HepG2 (cell line): ENCODE measurements around the gene SOWAHA. TPM values are rescaled to one million over a fixed set of nuclear protein-coding genes. Genes with fewer than 3 reads are reported as not detected.
A peak's percentile ranks its signal among the peaks of the same experiment; 100 is the strongest.

ENCODE experiments used
- ATAC-seq: fragments of 200-7000 bp; cut with Tn5 transposase; 3 replicates; pipeline ENCODE4 v1.9.1; 2020; ENCODE audit warnings: mild to moderate bottlenecking, moderate library complexity
- BruUV-seq: library from RNA; stranded (reverse); fragments of 400-500 nt; replicated peaks from 2 replicates; lab custom pipeline; 2021; lab: Mats Ljungman, UMichigan
- CTCF ChIA-PET: fragments of 300-600 bp; formaldehyde crosslinking; extraction: SDS; loops from one replicate; lab custom pipeline; 2021; ENCODE audit warnings: low total read pairs, inconsistent platforms, low intra/inter-chr PET ratio; lab: Yijun Ruan, JAX
- POLR2A ChIA-PET: fragments of 350-600 bp; sonication (Branson Sonifier 250); formaldehyde crosslinking; loops from one replicate; lab custom pipeline; 2020; ENCODE audit warnings: antibody characterized with exemption, inconsistent platforms; lab: Yijun Ruan, JAX
- DNase-seq: peaks from one replicate; pipeline ENCODE4 v3.0.0-alpha.2; 2015; ENCODE audit warnings: low spot score
- FAIRE-seq: peaks from 3 replicates; lab custom pipeline; 2011; peaks lifted over from hg19 to GRCh38; lab: Jason Lieb, UNC
- H2AFZ ChIP-seq: one replicate; pipeline ENCODE4 v1.6.1; 2011; ENCODE audit warnings: low read length, inconsistent platforms
- H3K27ac ChIP-seq: fragments of 300-600 bp; 3 replicates; pipeline ENCODE4 v1.8.0; 2011; ENCODE audit warnings: mixed run types, mild to moderate bottlenecking, mixed read lengths, low read length, inconsistent platforms; ENCODE audit not compliant: insufficient read depth; ENCODE audit errors: extremely low read length
- H3K27me3 ChIP-seq, 2 experiments: fragments of 200-600 bp in 1 of 2; 2 replicates in 1 of 2; 3 replicates in 1 of 2; pipeline versions ENCODE4 v1.6.0 to v1.8.0; 2011; ENCODE audit warnings: low read length in 2 of 2, mild to moderate bottlenecking in 2 of 2, moderate library complexity in 2 of 2, inconsistent platforms in 1 of 2; ENCODE audit not compliant: insufficient read depth in 2 of 2, control insufficient read depth in 1 of 2
- H3K36me3 ChIP-seq, 2 experiments: fragments of 200-600 bp in 1 of 2; replicated peaks in 1 of 2; 2 replicates in 1 of 2; 3 replicates in 1 of 2; pipeline versions ENCODE4 v1.5.1 to v1.8.0; 2011; ENCODE audit warnings: low read length in 2 of 2, inconsistent platforms in 1 of 2; ENCODE audit not compliant: insufficient read depth in 2 of 2, control insufficient read depth in 1 of 2
- H3K4me1 ChIP-seq: 2 replicates; pipeline ENCODE4 v1.5.1; 2012; ENCODE audit warnings: low read length, inconsistent platforms; ENCODE audit not compliant: insufficient read depth
- H3K4me2 ChIP-seq: 2 replicates; pipeline ENCODE4 v1.6.0; 2011; ENCODE audit warnings: low read depth, low read length, inconsistent platforms
- H3K4me3 ChIP-seq, 3 experiments: fragments of 200-600 bp in 1 of 3; sonication (generic), shearing (Covaris generic) in 1 of 3; replicated peaks in 1 of 3; 2 replicates each; pipeline ENCODE4 v1.5.1; 2011 to 2016; ENCODE audit warnings: low read length in 3 of 3, inconsistent platforms in 2 of 3, low read depth in 2 of 3, mild to moderate bottlenecking in 2 of 3, control low read depth in 1 of 3, mixed read lengths in 1 of 3; ENCODE audit not compliant: insufficient read depth in 1 of 3
- H3K79me2 ChIP-seq: one replicate; pipeline ENCODE4 v1.6.1; 2011; ENCODE audit warnings: low read length, inconsistent platforms; ENCODE audit not compliant: insufficient read depth
- H3K9ac ChIP-seq: 2 replicates; pipeline ENCODE4 v1.6.0; 2011; ENCODE audit warnings: mild to moderate bottlenecking, low read depth, low read length, inconsistent platforms; ENCODE audit not compliant: insufficient read depth
- H3K9me3 ChIP-seq: 2 replicates; pipeline ENCODE4 v1.5.1; 2012; ENCODE audit warnings: mild to moderate bottlenecking, low read length
- H4K20me1 ChIP-seq: 2 replicates; pipeline ENCODE4 v1.6.0; 2011; ENCODE audit warnings: inconsistent platforms, mild to moderate bottlenecking, low read length, moderate library complexity; ENCODE audit not compliant: insufficient read depth
- ATF7 ChIP-seq, 2 experiments: fragments of 450-650 bp in 1 of 2; sonication (generic) in 1 of 2; formaldehyde crosslinking in 1 of 2; IDR thresholded peaks; 2 replicates each; pipeline versions ENCODE4 v1.4.0 to v1.6.1; 2016 to 2020; ENCODE audit warnings: antibody characterized with exemption in 1 of 2, mild to moderate bottlenecking in 1 of 2, missing genetic modification reagents in 1 of 2
- CREM ChIP-seq, 2 experiments: sonication (generic) in 1 of 2; formaldehyde crosslinking in 1 of 2; IDR thresholded peaks; 2 replicates each; pipeline versions ENCODE4 v1.4.0 to v1.6.1; 2016 to 2020; ENCODE audit warnings: antibody characterized with exemption in 1 of 2, mild to moderate bottlenecking in 1 of 2, missing genetic modification reagents in 1 of 2
- ELF3 ChIP-seq: IDR thresholded peaks from 2 replicates; pipeline ENCODE4 v1.6.1; 2016; ENCODE audit warnings: missing genetic modification reagents, missing compliant biosample characterization
- FOXA1 ChIP-seq, 2 experiments: fragments of 450-650 bp in 1 of 2; sonication (generic) in 1 of 2; formaldehyde crosslinking in 1 of 2; IDR thresholded peaks; 2 replicates each; pipeline versions ENCODE4 v1.4.0 to v1.6.1; 2016 to 2020; ENCODE audit warnings: missing genetic modification reagents in 1 of 2
- FOXP1 ChIP-seq, 2 experiments: fragments of 450-650 bp in 1 of 2; IDR thresholded peaks; 2 replicates each; pipeline ENCODE4 v1.6.1; 2017 to 2018; ENCODE audit warnings: antibody characterized with exemption in 1 of 2
- GATAD2A ChIP-seq: IDR thresholded peaks from 2 replicates; pipeline ENCODE4 v1.6.1; 2016
- IKZF5 ChIP-seq: IDR thresholded peaks from 2 replicates; pipeline ENCODE4 v1.6.1; 2018; ENCODE audit warnings: missing genetic modification reagents, mild to moderate bottlenecking, missing compliant biosample characterization
- KLF13 ChIP-seq: sonication (generic); formaldehyde crosslinking; IDR thresholded peaks from 2 replicates; pipeline ENCODE4 v1.4.0; 2020; ENCODE audit warnings: mild to moderate bottlenecking, missing genetic modification reagents
- MAZ ChIP-seq, 2 experiments: sonication (generic) in 1 of 2; formaldehyde crosslinking in 1 of 2; IDR thresholded peaks; 2 replicates each; pipeline versions ENCODE4 v1.5.0 to v1.6.1; 2012 to 2020; ENCODE audit warnings: low read depth in 2 of 2, mild to moderate bottlenecking in 2 of 2, borderline replicate concordance in 1 of 2, improper control_type of control experiment in 1 of 2, low read length in 1 of 2, missing genetic modification reagents in 1 of 2, moderate library complexity in 1 of 2
- MED1 ChIP-seq: sonication (generic); formaldehyde crosslinking; IDR thresholded peaks from 2 replicates; pipeline ENCODE4 v1.4.0; 2020; ENCODE audit warnings: missing genetic modification reagents
- NCOA5 ChIP-seq: sonication (generic); formaldehyde crosslinking; IDR thresholded peaks from 2 replicates; pipeline ENCODE4 v1.4.0; 2020; ENCODE audit warnings: missing genetic modification reagents
- NFIC ChIP-seq: IDR thresholded peaks from 2 replicates; pipeline ENCODE4 v1.6.1; 2012; ENCODE audit warnings: mild to moderate bottlenecking, low read length, inconsistent platforms
- REL ChIP-seq: sonication (generic); formaldehyde crosslinking; conservative IDR thresholded peaks from 2 replicates; pipeline ENCODE4 v1.8.0; 2022; ENCODE audit warnings: mild to moderate bottlenecking, missing genetic modification reagents, moderate library complexity
- SAP130 ChIP-seq: IDR thresholded peaks from 2 replicates; pipeline ENCODE4 v1.6.1; 2016; ENCODE audit warnings: low read depth
- SOX13 ChIP-seq, 3 experiments: fragments of 450-650 bp in 1 of 3; sonication (generic) in 1 of 3; formaldehyde crosslinking in 1 of 3; IDR thresholded peaks in 2 of 3; conservative IDR thresholded peaks in 1 of 3; 2 replicates each; pipeline versions ENCODE4 v1.5.0 to v1.6.1; 2016 to 2020; ENCODE audit warnings: antibody characterized with exemption in 1 of 3, mild to moderate bottlenecking in 1 of 3, missing compliant biosample characterization in 1 of 3, missing genetic modification reagents in 1 of 3, moderate library complexity in 1 of 3
- TCF7 ChIP-seq: sonication (generic); IDR thresholded peaks from 2 replicates; pipeline ENCODE4 v1.6.1; 2016; ENCODE audit warnings: antibody characterized with exemption, low read depth
- WGBS: methylation state at CpG from one replicate; pipeline ENCODE4 v1.1.6; 2017; ENCODE audit warnings: low lambda C conversion rate; 5-methylcytosine and 5-hydroxymethylcytosine counted together
- in situ Hi-C: cut with HindIII; loops from 2 replicates; pipeline ENCODE4 v1.10.0; 2017; ENCODE audit warnings: low pct_unique_long_range_greater_than_20kb; ENCODE audit not compliant: extremely low pct_ligation_motif_present
- intact Hi-C: fragments of 100-400 bp; cut with micrococcal nuclease; formaldehyde crosslinking; loops from one replicate; pipeline ENCODE4 v1.10.0; 2022; ENCODE audit not compliant: unreplicated experiment
- polyA plus RNA-seq, 8 experiments: library from polyadenylated mRNA; depleted of rRNA in 3 of 8; stranded (reverse) in 7 of 8; unstranded in 1 of 8; fragments of >200 nt; fragmentation: Illumina TruSeq in 4 of 8; extraction: Trizol in 4 of 8; gene quantifications; 2 replicates each; pipeline versions ENCODE4 v1.2.1 to v1.2.3, GENCODE V29; 2011 to 2016; ENCODE audit warnings: low read depth in 4 of 8, missing spikeins in 1 of 8, mixed read lengths in 1 of 8; ENCODE audit not compliant: insufficient read depth in 1 of 8
- total RNA-seq, 5 experiments: library from RNA; depleted of rRNA; stranded (reverse); fragments of >200 nt; fragmentation: Illumina TruSeq; extraction: Trizol; gene quantifications; 2 replicates each; pipeline ENCODE4 v1.2.3, GENCODE V29; 2016; ENCODE audit warnings: low read depth in 1 of 5
- TF ChIP-seq, protein P1 (sequence below): sonication (generic); formaldehyde crosslinking; IDR thresholded peaks from 2 replicates; pipeline ENCODE4 v1.5.1; 2020; ENCODE audit warnings: missing genetic modification reagents, mild to moderate bottlenecking, borderline replicate concordance
- TF ChIP-seq, protein P2 (sequence below): sonication (generic); formaldehyde crosslinking; IDR thresholded peaks from 2 replicates; pipeline ENCODE4 v1.4.0; 2020; ENCODE audit warnings: missing genetic modification reagents

The SOWAHA gene
- total and polyA plus RNA-seq, 2 of the 13 experiments (the other 11 are each of a cell fraction or from before 2014, with no cell fraction given) = 0.95 to 1.9 TPM

DNA sequence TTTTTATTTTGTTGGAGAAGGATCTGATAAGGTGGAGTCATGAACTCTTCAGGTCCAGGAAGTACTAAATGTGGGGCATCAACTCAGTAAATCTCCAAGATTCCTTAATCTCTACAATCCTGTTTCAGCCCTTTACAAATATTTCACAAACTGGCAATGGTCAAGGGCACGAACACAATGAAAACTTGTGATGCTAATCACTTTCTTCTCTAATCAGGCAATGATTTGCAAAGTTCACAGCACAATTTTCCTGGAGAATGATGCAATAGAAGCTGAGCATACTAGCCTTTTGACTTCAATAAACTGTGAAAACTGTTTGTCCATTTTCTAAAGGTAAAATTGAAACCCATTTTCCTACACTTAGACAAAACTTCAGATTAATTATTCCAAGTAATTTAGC, 36.2 kb downstream of the SOWAHA start:
- Histone ChIP-seq H3K27ac (peak overlapping the region; percentile 59), H2AFZ (peak overlapping the region; percentile 86), H4K20me1 (no peaks in the 10 kb centered on the region), H3K79me2 (no peaks in the 10 kb centered on the region), H3K4me2 (peak overlapping the region; percentile 31; the same call in 1 of the 2 replicates), H3K4me3 (no peak overlapping the region), H3K27me3 (no peaks in the 10 kb centered on the region), H3K4me1 (peaks cover 75% of the 10 kb centered on the region), H3K36me3 (no peaks in the 10 kb centered on the region), H3K9me3 (no peaks in the 10 kb centered on the region), H3K9ac (no peak overlapping the region)
- no TSS peak for BruUV-seq
- ATAC-seq (peak; percentile 44; the same call in 2 of the 3 replicates), DNase-seq (peak; percentile 64), FAIRE-seq (peak; percentile 88)
- intact Hi-C loops (no loop called here), in situ Hi-C loops (no loop called here)
- CTCF ChIA-PET = no interaction called here
- WGBS = 0% methylated on average over 1 of the region's 1 CpG
- POLR2A ChIA-PET = interaction anchor here (0.6 to 2.6 kb wide), 7 partner anchors 10 to 187 kb away, joined by 3 to 15 read pairs (median 4); partner anchors contain the start of genes GDF9, SHROOM1 and UQCRQ
- TF ChIP-seq REL (no peak), NCOA5 (no peak), MED1 (CRISPR knock-in tag) (0 out of 2 replicates have a peak, but pooled peaks have one; percentile 39), FOXA1 (IDR thresholded peaks at IDR 0.05) (no peak), FOXA1 (CRISPR knock-in tag; IDR thresholded peaks at IDR 0.05) (peak; percentile 39; the same call in 1 of the 2 replicates), IKZF5 (CRISPR knock-in tag) (no peak), MAZ (IDR thresholded peaks at IDR 0.05; ENCODE audit: borderline replicate concordance, low read depth, low read length) (no peak), MAZ (CRISPR knock-in tag; IDR thresholded peaks at IDR 0.05; ENCODE audit: low read depth) (no peak), ATF7 (IDR thresholded peaks at IDR 0.05) (peak; percentile 72), ATF7 (CRISPR knock-in tag; IDR thresholded peaks at IDR 0.05) (no peak), CREM (IDR thresholded peaks at IDR 0.05) (peak; percentile 48; the same call in 1 of the 2 replicates), CREM (CRISPR knock-in tag; IDR thresholded peaks at IDR 0.05) (no peak), FOXP1 (IDR thresholded peaks at IDR 0.05) (no peak), FOXP1 (CRISPR knock-in tag; IDR thresholded peaks at IDR 0.05) (peak; percentile 18; the same call in 1 of the 2 replicates), TCF7 (peak; percentile 45), SAP130 (CRISPR knock-in tag) (peak; percentile 24), NFIC (peak; percentile 28; the same call in 1 of the 2 replicates), KLF13 (CRISPR knock-in tag) (no peak), GATAD2A (CRISPR knock-in tag) (peak; percentile 60), ELF3 (CRISPR knock-in tag) (peak; percentile 32; the same call in 1 of the 2 replicates), SOX13 (IDR thresholded peaks at IDR 0.05) (no peak), SOX13 (CRISPR knock-in tag; conservative IDR thresholded peaks at IDR 0.05 in 1 of 2, IDR thresholded peaks at IDR 0.05 in 1 of 2) (peak in 1 of 2 experiments; percentile 88; a peak in 2 of 4 replicates)
- TF ChIP-seq, protein P1, sequence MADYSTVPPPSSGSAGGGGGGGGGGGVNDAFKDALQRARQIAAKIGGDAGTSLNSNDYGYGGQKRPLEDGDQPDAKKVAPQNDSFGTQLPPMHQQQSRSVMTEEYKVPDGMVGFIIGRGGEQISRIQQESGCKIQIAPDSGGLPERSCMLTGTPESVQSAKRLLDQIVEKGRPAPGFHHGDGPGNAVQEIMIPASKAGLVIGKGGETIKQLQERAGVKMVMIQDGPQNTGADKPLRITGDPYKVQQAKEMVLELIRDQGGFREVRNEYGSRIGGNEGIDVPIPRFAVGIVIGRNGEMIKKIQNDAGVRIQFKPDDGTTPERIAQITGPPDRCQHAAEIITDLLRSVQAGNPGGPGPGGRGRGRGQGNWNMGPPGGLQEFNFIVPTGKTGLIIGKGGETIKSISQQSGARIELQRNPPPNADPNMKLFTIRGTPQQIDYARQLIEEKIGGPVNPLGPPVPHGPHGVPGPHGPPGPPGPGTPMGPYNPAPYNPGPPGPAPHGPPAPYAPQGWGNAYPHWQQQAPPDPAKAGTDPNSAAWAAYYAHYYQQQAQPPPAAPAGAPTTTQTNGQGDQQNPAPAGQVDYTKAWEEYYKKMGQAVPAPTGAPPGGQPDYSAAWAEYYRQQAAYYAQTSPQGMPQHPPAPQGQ (CRISPR knock-in tag) = no peak
- TF ChIP-seq, protein P2, sequence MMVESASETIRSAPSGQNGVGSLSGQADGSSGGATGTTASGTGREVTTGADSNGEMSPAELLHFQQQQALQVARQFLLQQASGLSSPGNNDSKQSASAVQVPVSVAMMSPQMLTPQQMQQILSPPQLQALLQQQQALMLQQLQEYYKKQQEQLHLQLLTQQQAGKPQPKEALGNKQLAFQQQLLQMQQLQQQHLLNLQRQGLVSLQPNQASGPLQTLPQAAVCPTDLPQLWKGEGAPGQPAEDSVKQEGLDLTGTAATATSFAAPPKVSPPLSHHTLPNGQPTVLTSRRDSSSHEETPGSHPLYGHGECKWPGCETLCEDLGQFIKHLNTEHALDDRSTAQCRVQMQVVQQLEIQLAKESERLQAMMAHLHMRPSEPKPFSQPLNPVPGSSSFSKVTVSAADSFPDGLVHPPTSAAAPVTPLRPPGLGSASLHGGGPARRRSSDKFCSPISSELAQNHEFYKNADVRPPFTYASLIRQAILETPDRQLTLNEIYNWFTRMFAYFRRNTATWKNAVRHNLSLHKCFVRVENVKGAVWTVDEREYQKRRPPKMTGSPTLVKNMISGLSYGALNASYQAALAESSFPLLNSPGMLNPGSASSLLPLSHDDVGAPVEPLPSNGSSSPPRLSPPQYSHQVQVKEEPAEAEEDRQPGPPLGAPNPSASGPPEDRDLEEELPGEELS (CRISPR knock-in tag) = peak; percentile 50
